SK-N-SH (cell line): Measurements from ENCODE around the gene PMIS2.

Experiments used
- CTCF ChIP-seq: fragments of 200-600 bp; sonication (generic); IDR thresholded peaks from 2 replicates; pipeline ENCODE4 v1.6.1; 2017; ENCODE audit warnings: antibody characterized with exemption, mild to moderate bottlenecking, moderate library complexity
- FOXM1 ChIP-seq: IDR thresholded peaks from 2 replicates; pipeline ENCODE4 v1.4.0; 2012; ENCODE audit warnings: low read depth, mild to moderate bottlenecking
- MXI1 ChIP-seq: IDR thresholded peaks from 2 replicates; pipeline ENCODE4 v1.6.1; 2012; ENCODE audit warnings: mild to moderate bottlenecking, low read depth, low read length, improper control_type of control experiment
- RAD21 ChIP-seq: IDR thresholded peaks from 2 replicates; pipeline ENCODE4 v1.6.1; 2012; ENCODE audit warnings: mild to moderate bottlenecking, low read length
- TF ChIP-seq, protein P1 (sequence below): fragments of 150-350 bp; IDR thresholded peaks from 2 replicates; pipeline ENCODE4 v1.6.1; 2016; ENCODE audit warnings: mild to moderate bottlenecking, low read depth, low read length

DNA sequence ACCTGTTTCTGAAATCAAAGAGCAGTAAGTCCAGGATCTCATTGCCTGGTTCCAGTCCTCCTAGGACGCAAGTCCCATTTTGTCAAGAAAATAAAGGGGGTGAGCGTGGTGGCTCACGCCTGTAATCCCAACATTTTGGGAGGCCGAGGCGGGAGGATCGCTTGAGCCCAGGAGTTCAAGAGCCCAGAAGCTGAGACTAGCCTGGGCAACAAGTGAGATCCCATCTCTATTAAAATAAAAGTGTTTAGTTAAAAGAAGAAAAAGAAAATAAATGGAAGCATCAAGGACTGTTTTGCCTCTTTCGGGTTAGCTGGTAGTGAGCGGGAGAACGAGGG is 26.2 kb downstream of the PMIS2 start:
- TF ChIP-seq FOXM1 (no peak), CTCF (no peak), RAD21 (no peak), MXI1 (no peak)
- TF ChIP-seq, protein P1, sequence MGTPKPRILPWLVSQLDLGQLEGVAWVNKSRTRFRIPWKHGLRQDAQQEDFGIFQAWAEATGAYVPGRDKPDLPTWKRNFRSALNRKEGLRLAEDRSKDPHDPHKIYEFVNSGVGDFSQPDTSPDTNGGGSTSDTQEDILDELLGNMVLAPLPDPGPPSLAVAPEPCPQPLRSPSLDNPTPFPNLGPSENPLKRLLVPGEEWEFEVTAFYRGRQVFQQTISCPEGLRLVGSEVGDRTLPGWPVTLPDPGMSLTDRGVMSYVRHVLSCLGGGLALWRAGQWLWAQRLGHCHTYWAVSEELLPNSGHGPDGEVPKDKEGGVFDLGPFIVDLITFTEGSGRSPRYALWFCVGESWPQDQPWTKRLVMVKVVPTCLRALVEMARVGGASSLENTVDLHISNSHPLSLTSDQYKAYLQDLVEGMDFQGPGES: no peak
